OCI-LY7 (cell line): ENCODE results near the gene RAB40C.

ENCODE experiments used
- CTCF ChIP-seq: fragments of 200-600 bp; sonication (generic); conservative IDR thresholded peaks from 2 replicates; pipeline ENCODE4 v1.5.1; 2014; ENCODE audit warnings: mild to moderate bottlenecking, antibody characterized with exemption, low read length, moderate library complexity, mixed read lengths
- EZH2phosphoT487 ChIP-seq: fragments of 200-600 bp; sonication (generic); IDR thresholded peaks from 2 replicates; pipeline ENCODE4 v1.6.1; 2018; ENCODE audit warnings: low read depth, borderline replicate concordance, mild to moderate bottlenecking, mixed run types, antibody characterized with exemption, low read length, moderate library complexity, mixed read lengths

GRCh38 chr16:593406-593805 lies 3.5 kb downstream of the RAB40C start:
- TF ChIP-seq CTCF (no peak), EZH2phosphoT487 (no peak)
